H1 (cell line): Measurements from ENCODE around the gene IL10. TPM values are rescaled to one million over a fixed set of nuclear protein-coding genes. Genes with fewer than 3 reads are reported as not detected.

ENCODE experiments used
- CTCF ChIA-PET: fragments of 300-600 bp; sonication (Branson Sonifier 250); formaldehyde crosslinking; loops from one replicate; lab custom pipeline; 2021; ENCODE audit not compliant: partially characterized antibody; lab: Charles Lee
- POLR2A ChIA-PET: fragments of 300-600 bp; sonication (Branson Sonifier 250); formaldehyde crosslinking; loops from one replicate; lab custom pipeline; 2021; ENCODE audit warnings: inconsistent platforms; ENCODE audit not compliant: partially characterized antibody; lab: Charles Lee
- DNase-seq, 2 experiments: peaks; one replicate each; pipeline versions ENCODE4 v3.0.0 to v3.0.0-alpha.2; 2010 to 2022; ENCODE audit warnings: low spot score in 2 of 2, low read depth in 1 of 2, mixed read lengths in 1 of 2
- FAIRE-seq: peaks from 2 replicates; lab custom pipeline; 2011; peaks lifted over from hg19 to GRCh38; lab: Jason Lieb, UNC
- H2AFZ ChIP-seq: 2 replicates; pipeline ENCODE4 v1.8.1; 2012; ENCODE audit warnings: low read length, inconsistent platforms
- H2AK5ac ChIP-seq: 2 replicates; pipeline ENCODE4 v1.6.1; 2013; ENCODE audit warnings: low read depth, low read length
- H2BK120ac ChIP-seq: replicated peaks from 2 replicates; pipeline ENCODE3; 2013; ENCODE audit warnings: low read depth, low read length, inconsistent platforms
- H2BK12ac ChIP-seq: 2 replicates; pipeline ENCODE4 v1.6.1; 2013; ENCODE audit warnings: low read depth, low read length
- H2BK15ac ChIP-seq: 2 replicates; pipeline ENCODE4 v1.6.1; 2013; ENCODE audit warnings: low read length
- H2BK20ac ChIP-seq: 2 replicates; pipeline ENCODE4 v1.6.1; 2013; ENCODE audit warnings: low read length
- H2BK5ac ChIP-seq: 2 replicates; pipeline ENCODE4 v1.6.1; 2013; ENCODE audit warnings: low read depth, low read length
- H3K14ac ChIP-seq: 2 replicates; pipeline ENCODE4 v1.6.1; 2013; ENCODE audit warnings: inconsistent platforms; ENCODE audit not compliant: insufficient read length
- H3K18ac ChIP-seq: 2 replicates; pipeline ENCODE4 v1.6.1; 2013; ENCODE audit warnings: low read length; ENCODE audit errors: extremely low read depth
- H3K23ac ChIP-seq: 2 replicates; pipeline ENCODE4 v1.6.1; 2013; ENCODE audit warnings: inconsistent platforms; ENCODE audit not compliant: insufficient read length
- H3K23me2 ChIP-seq: 2 replicates; pipeline ENCODE4 v1.6.1; 2013; ENCODE audit warnings: low read depth, low read length
- H3K27ac ChIP-seq: 2 replicates; pipeline ENCODE4 v1.6.1; 2011; ENCODE audit warnings: low read depth, low read length, inconsistent platforms
- H3K27me3 ChIP-seq, 4 experiments: replicated peaks in 1 of 4; 1 replicate in 1 of 4; 2 replicates in 3 of 4; pipeline versions ENCODE4 v1.6.1 to v1.8.1; 2011 to 2013; ENCODE audit warnings: low read length in 3 of 4, mild to moderate bottlenecking in 3 of 4, inconsistent platforms in 2 of 4, mixed read lengths in 2 of 4, moderate library complexity in 1 of 4; ENCODE audit not compliant: control insufficient read depth in 3 of 4, insufficient read depth in 3 of 4; ENCODE audit errors: extremely low read depth in 1 of 4
- H3K36me3 ChIP-seq, 4 experiments: 2 replicates each; pipeline versions ENCODE4 v1.6.1 to v1.8.1; 2011 to 2013; ENCODE audit warnings: mild to moderate bottlenecking in 4 of 4, low read length in 3 of 4, moderate library complexity in 2 of 4, control low read depth in 1 of 4, inconsistent platforms in 1 of 4; ENCODE audit not compliant: insufficient read depth in 4 of 4, control insufficient read depth in 2 of 4
- H3K4ac ChIP-seq: replicated peaks from 2 replicates; pipeline ENCODE3; 2013; ENCODE audit warnings: low read length, low read depth, mixed read lengths, inconsistent platforms; ENCODE audit not compliant: insufficient read length
- H3K4me1 ChIP-seq, 4 experiments: replicated peaks in 1 of 4; 1 replicate in 1 of 4; 2 replicates in 3 of 4; pipeline versions ENCODE4 v1.6.1 to v1.8.1; 2011 to 2013; ENCODE audit warnings: low read length in 3 of 4, inconsistent platforms in 2 of 4, mixed read lengths in 1 of 4; ENCODE audit not compliant: insufficient read depth in 4 of 4, control insufficient read depth in 3 of 4
- H3K4me2 ChIP-seq, 2 experiments: 2 replicates each; pipeline versions ENCODE4 v1.6.1 to v1.8.1; 2011 to 2013; ENCODE audit warnings: low read depth in 2 of 2, low read length in 2 of 2, control low read depth in 1 of 2, inconsistent platforms in 1 of 2, mild to moderate bottlenecking in 1 of 2; ENCODE audit not compliant: insufficient read depth in 1 of 2
- H3K4me3 ChIP-seq, 4 experiments: fragments of 200-600, 300-600 bp in 1 of 4; sonication (generic), shearing (Covaris generic), sonication (Bioruptor Twin) in 1 of 4; 2 replicates each; pipeline versions ENCODE4 v1.5.1 to v1.8.1; 2011 to 2016; ENCODE audit warnings: low read length in 4 of 4, low read depth in 3 of 4, control low read depth in 2 of 4, inconsistent platforms in 2 of 4, mild to moderate bottlenecking in 2 of 4, mixed read lengths in 1 of 4, moderate library complexity in 1 of 4; ENCODE audit not compliant: insufficient read depth in 2 of 4; ENCODE audit errors: extremely low read depth in 1 of 4
- H3K56ac ChIP-seq: replicated peaks from 2 replicates; pipeline ENCODE3; 2013; ENCODE audit warnings: low read depth, mild to moderate bottlenecking, mixed read lengths, low read length, inconsistent platforms; ENCODE audit not compliant: insufficient read length
- H3K79me1 ChIP-seq: 2 replicates; pipeline ENCODE4 v1.6.1; 2013; ENCODE audit warnings: low read depth, low read length, control low read depth
- H3K79me2 ChIP-seq, 2 experiments: 2 replicates each; pipeline versions ENCODE4 v1.6.1 to v1.8.1; 2012 to 2013; ENCODE audit warnings: low read length in 2 of 2, mild to moderate bottlenecking in 2 of 2, inconsistent platforms in 1 of 2; ENCODE audit not compliant: insufficient read depth in 2 of 2, control insufficient read depth in 1 of 2
- H3K9ac ChIP-seq, 4 experiments: replicated peaks in 1 of 4; 1 replicate in 1 of 4; 2 replicates in 3 of 4; pipeline versions ENCODE4 v1.6.1 to v1.8.1; 2011 to 2013; ENCODE audit warnings: low read depth in 3 of 4, low read length in 3 of 4, control low read depth in 2 of 4, mild to moderate bottlenecking in 2 of 4, moderate library complexity in 2 of 4, inconsistent platforms in 1 of 4; ENCODE audit errors: extremely low read depth in 1 of 4
- H3K9me3 ChIP-seq, 2 experiments: 2 replicates each; pipeline versions ENCODE4 v1.6.1 to v1.8.1; 2012 to 2013; ENCODE audit warnings: mild to moderate bottlenecking in 2 of 2, moderate library complexity in 2 of 2, control low read depth in 1 of 2, inconsistent platforms in 1 of 2, low read depth in 1 of 2, low read length in 1 of 2, mixed read lengths in 1 of 2; ENCODE audit not compliant: insufficient read depth in 2 of 2
- H4K20me1 ChIP-seq, 2 experiments: replicated peaks in 1 of 2; 2 replicates each; pipeline versions ENCODE3 to v1.8.1; 2011 to 2013; ENCODE audit warnings: inconsistent platforms in 2 of 2, low read length in 2 of 2, mild to moderate bottlenecking in 1 of 2; ENCODE audit not compliant: insufficient read depth in 2 of 2, control insufficient read depth in 1 of 2
- H4K5ac ChIP-seq: 2 replicates; pipeline ENCODE4 v1.6.1; 2013; ENCODE audit warnings: low read length, low read depth, mixed read lengths, inconsistent platforms; ENCODE audit not compliant: insufficient read length
- H4K8ac ChIP-seq: 2 replicates; pipeline ENCODE4 v1.8.0; 2013; ENCODE audit warnings: mild to moderate bottlenecking, moderate library complexity, low read length, inconsistent platforms; ENCODE audit not compliant: insufficient read depth; ENCODE audit errors: extremely low read depth
- H4K91ac ChIP-seq: replicated peaks from 2 replicates; pipeline ENCODE3; 2013; ENCODE audit warnings: low read length, mixed read lengths, inconsistent platforms; ENCODE audit not compliant: insufficient read length
- KDM1A ChIP-seq: fragments of 200-600, 300-600 bp; sonication (generic); IDR thresholded peaks from 2 replicates; pipeline ENCODE4 v1.7.1; 2016; ENCODE audit warnings: mild to moderate bottlenecking, low read length, borderline replicate concordance
- POLR2AphosphoS5 ChIP-seq: IDR thresholded peaks from 2 replicates; pipeline ENCODE4 v1.6.1; 2011; ENCODE audit warnings: low read depth, low read length
- RAD21 ChIP-seq, 2 experiments: IDR thresholded peaks in 1 of 2; conservative IDR thresholded peaks in 1 of 2; 2 replicates each; pipeline ENCODE4 v1.6.1; 2011; ENCODE audit warnings: low read depth in 2 of 2, low read length in 2 of 2, improper control_type of control experiment in 1 of 2, inconsistent platforms in 1 of 2, mild to moderate bottlenecking in 1 of 2, moderate library complexity in 1 of 2
- RFX5 ChIP-seq: IDR thresholded peaks from 2 replicates; pipeline ENCODE4 v1.6.1; 2011; ENCODE audit warnings: low read depth, low read length, improper control_type of control experiment, borderline replicate concordance
- WGBS, 2 experiments: shearing (Covaris generic) in 1 of 2; methylation state at CpG; one replicate each; pipeline versions ENCODE4 v1.1.6 to v1.1.7; 2013 to 2015; ENCODE audit warnings: low lambda C conversion rate in 2 of 2, mixed read lengths in 2 of 2, inconsistent platforms in 1 of 2, low coverage in 1 of 2, missing lambda C conversion rate in 1 of 2; ENCODE audit not compliant: insufficient replicate concordance in 2 of 2, insufficient coverage in 1 of 2, insufficient read length in 1 of 2; ENCODE audit errors: extremely low coverage in 1 of 2, missing lambda C conversion rate in 1 of 2; 5-methylcytosine and 5-hydroxymethylcytosine counted together
- polyA plus RNA-seq, 7 experiments: library from polyadenylated mRNA; depleted of rRNA in 3 of 7; stranded (reverse) in 5 of 7; unstranded in 2 of 7; fragments of >200 nt in 5 of 7; fragments of 200-250 nt in 2 of 7; gene quantifications; 1 replicate in 5 of 7; 2 replicates in 1 of 7; 4 replicates in 1 of 7; pipeline versions ENCODE4 v1.2.1 to v1.2.3, GENCODE V29; 2011 to 2013; ENCODE audit warnings: missing spikeins in 2 of 7, mixed read lengths in 2 of 7
- total RNA-seq: library from RNA; stranded (reverse); fragmentation: NEBNext Ultra II Directional; extraction: Animal tissue kit (Norgen Biotek cat#: 25700); gene quantifications from 2 replicates; pipeline ENCODE4 v1.2.1, GENCODE V29; 2021

The IL10 gene
- total and polyA plus RNA-seq, 2 of the 8 experiments (the other 6 are each of a cell fraction or from before 2014, with no cell fraction given): not detected

- Histone ChIP-seq H2AK5ac (no peak overlapping the region), H3K4me1 (peaks cover under 1 to 3% (median 1%) of the 10 kb centered on the region in 4 experiments; a peak in 6 of 7 replicates), H2BK15ac (no peak overlapping the region), H4K8ac (no peak overlapping the region), H4K91ac (no peak overlapping the region), H2BK20ac (no peak overlapping the region), H3K56ac (no peak overlapping the region), H3K18ac (no peak overlapping the region), H4K5ac (no peak overlapping the region), H3K14ac (no peak overlapping the region), H3K9me3 (no peaks in the 10 kb centered on the region), H3K27ac (no peak overlapping the region), H3K23me2 (no peaks in the 10 kb centered on the region), H2AFZ (no peak overlapping the region), H3K27me3 (no peaks in the 10 kb centered on the region), H3K9ac (no peak overlapping the region), H4K20me1 (peaks cover 12 to 20% of the 10 kb centered on the region in 2 experiments), H3K4ac (no peak overlapping the region), H2BK5ac (no peak overlapping the region), H3K4me3 (no peak overlapping the region), H3K79me1 (peaks cover 3% of the 10 kb centered on the region; the same call in 1 of the 2 replicates), H2BK12ac (no peak overlapping the region), H3K36me3 (peaks cover 3 to 17% (median 4%) of the 10 kb centered on the region in 4 experiments; a peak in 4 of 8 replicates), H3K4me2 (no peak overlapping the region), H2BK120ac (no peak overlapping the region), H3K79me2 (peaks cover 0 to 12% of the 10 kb centered on the region in 2 experiments; a peak in 1 of 4 replicates), H3K23ac (no peak overlapping the region)
- POLR2A ChIA-PET: no interaction called here
- DNase-seq (no peak), FAIRE-seq (no peak)
- TF ChIP-seq RFX5 (no peak), KDM1A (no peak), POLR2AphosphoS5 (no peak), RAD21 (IDR thresholded peaks at IDR 0.05 in 1 of 2, conservative IDR thresholded peaks at IDR 0.05 in 1 of 2; ENCODE audit: low read depth in 2 of 2, low read length in 2 of 2) (no peak)
- CTCF ChIA-PET: interaction anchor here (0.9 to 5.7 kb wide), 6 partner anchors 10 to 207 kb away, joined by 3 to 29 read pairs (median 4); no protein-coding TSS in a partner anchor
- 83% methylated on average over 6 of the region's 6 CpGs; no CpG with 5 or more reads in 1 of the 2 experiments for WGBS, 2 experiments
Measured at GRCh38 chr1:206729050-206729449, 43.2 kb downstream of the IL10 start.
